GM15510 (cell line): ENCODE data around the gene ITGA2B.

ENCODE experiments used
- POLR2A ChIP-seq: IDR thresholded peaks from 3 replicates; pipeline ENCODE4 v1.6.1; 2011; ENCODE audit warnings: borderline replicate concordance; ENCODE audit not compliant: insufficient read length; ENCODE audit errors: extremely low read depth

ITGA2B gene

GRCh38 chr17:44382917-44383316 is 6.5 kb downstream of the ITGA2B start:
- TF ChIP-seq POLR2A: no peak

DNA sequence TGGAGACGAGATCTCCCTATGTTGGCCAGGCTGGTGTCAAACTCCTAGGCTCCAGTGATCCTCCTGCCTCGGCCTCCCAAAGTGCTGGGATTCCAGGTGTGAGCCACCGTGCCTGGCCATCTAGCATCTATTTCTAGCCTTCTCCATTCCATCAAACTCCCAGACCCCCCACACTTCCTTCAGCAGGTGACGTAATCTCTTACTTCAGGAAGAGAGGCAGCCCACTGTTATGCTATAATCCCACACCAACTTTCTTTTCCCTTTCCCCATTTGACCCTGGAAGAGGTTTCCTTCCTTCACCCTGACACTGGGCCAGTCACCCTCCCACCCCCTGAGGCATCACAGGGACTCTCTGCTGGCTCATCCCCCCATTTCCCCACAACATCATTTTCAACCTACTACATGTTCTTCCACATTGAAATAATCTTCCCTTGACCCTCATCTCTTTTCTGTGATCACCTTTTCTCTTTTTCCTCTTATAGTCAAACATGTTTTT is 7.6 kb downstream of the ITGA2B start:
- no peak for TF ChIP-seq POLR2A

GRCh38 chr17:44380767-44381166 is 8.7 kb downstream of the ITGA2B start:
- TF ChIP-seq POLR2A: no peak

DNA sequence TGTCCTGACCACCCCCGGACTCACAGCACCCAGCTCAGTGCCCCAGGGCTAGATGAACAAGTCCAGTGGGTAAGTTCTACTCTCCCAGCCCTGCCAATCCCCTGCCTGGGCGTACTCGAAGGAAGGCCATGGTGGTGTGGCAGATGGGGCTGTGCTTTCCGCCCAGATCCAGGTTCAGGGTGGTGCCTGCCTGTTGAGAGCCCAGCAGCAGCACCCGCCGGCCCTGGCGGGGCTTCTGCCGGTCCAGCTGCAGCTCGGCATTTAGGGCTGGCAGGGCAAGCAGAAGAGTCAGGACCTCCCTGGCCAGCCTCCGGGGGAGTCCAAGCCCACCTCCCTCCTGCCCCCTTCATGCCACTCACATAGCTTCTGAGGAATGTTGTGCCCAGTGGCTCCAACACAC is 9.6 kb downstream of the ITGA2B start:
- TF ChIP-seq POLR2A: no peak

- TF ChIP-seq POLR2A: no peak
Observed at GRCh38 chr17:44378171-44378705, 11.2 kb downstream of the ITGA2B start.

DNA sequence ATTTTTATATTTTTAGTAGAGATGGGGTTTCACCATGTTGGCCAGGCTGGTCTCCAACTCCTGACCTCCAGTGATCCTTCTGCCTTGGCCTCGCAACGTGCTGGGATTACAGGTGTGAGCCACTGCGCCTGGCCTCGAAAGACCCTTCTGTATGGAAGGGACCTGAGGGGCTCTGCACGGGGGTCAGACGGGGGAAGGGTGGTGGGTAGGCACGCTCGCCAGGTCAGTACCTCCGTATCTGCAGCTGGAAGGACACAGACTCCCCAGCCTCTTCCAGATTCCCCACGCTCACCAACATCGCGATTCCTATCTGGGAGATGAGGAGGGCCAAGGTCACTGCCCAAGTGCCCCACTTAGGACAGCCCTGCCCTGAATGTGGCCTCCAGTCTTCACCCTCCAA is 12.7 kb downstream of the ITGA2B start:
- TF ChIP-seq POLR2A: no peak

- TF ChIP-seq POLR2A: no peak
Observed at GRCh38 chr17:44376124-44376523, 13.3 kb downstream of the ITGA2B start.

- TF ChIP-seq POLR2A: no peak
Observed at GRCh38 chr17:44375196-44376017, 14.0 kb downstream of the ITGA2B start.

DNA sequence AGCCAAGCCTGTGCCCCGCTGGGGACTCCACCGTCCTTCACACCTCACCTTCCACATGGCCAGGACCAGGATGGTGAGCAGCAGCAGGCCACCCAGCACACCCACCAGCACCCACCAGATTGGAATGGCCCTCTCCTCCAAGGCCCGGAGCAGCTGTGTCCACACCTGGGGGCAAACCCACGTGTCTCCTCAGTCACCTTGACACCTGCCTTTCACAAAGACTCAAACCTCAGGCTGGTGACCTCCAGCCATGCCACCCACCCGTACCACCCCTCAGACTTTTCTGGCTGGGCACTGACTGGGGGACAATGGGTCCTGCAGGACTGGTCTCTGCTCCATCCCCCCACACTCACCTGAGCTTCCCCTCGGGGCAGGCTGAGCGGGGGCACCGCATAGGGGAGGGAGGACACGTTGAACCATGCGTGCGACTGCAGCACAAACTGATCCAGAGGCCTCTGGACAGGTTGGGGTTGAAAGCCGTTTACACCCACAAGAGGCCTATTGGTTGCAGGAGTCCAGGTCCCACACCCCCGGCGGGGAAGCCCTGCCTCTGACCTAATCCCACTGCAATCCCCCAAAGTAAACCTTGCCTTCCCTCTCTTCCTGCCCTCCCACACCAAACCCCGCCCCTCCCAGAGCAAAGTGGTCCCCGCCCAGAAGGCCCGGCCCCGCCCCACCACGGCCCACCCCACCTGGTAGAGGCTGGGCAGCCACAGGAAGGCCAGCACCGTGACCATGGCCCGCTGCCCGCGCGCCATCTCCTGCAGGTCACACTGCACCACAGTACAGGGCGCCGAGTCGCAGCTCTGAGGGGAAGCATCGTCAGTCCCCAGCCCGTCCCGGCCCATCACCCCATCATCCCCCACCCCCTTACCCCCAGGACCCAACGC is 14.9 kb downstream of the ITGA2B start:
- no peak for TF ChIP-seq POLR2A

GRCh38 chr17:44372036-44372435 is 17.4 kb downstream of the ITGA2B start:
- TF ChIP-seq POLR2A: no peak

DNA sequence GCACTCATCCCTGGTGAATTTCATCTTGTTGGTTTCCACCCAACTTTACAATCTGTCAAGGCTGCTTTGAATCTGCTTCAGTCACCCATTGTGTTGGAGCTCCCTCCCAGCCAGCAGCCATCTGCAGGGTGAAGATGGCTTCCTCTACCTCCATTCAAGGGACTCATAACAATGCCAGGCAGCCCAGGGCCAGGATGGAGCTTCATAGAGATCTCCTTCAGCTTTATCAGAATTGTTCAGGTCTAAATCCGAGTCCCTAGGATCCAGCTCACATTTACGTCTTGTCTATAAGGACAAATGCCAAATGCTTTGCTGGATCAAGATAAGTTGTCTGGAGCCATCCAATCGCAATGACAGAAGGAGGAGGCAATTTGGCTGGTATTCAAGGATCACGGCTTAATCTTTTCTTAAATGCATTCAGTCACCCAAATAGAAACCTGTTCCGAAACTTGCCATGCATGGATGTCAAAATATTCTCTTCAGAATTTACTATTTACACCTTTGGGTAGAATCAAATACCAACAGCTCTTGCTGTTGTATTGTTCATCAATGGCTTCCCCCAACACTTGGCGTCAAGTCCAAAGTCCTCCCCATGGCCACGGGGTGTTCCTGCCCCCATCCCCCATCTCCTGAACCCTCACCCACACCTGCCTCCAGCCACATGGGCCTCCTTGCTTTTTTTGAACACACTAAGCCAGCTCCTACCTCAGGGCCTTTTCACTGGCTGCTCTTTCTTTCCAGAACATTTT is 22.0 kb downstream of the ITGA2B start:
- TF ChIP-seq POLR2A: no peak

- TF ChIP-seq POLR2A: no peak
Observed at GRCh38 chr17:44363613-44364159, 25.8 kb downstream of the ITGA2B start, which contains the start of gene FAM171A2. Gene FAM171A2, minus strand, starts transcription at chr17:44363853. Its CDS starts 139 bp downstream, at chr17:44363714.

GRCh38 chr17:44362949-44363612 is 26.4 kb downstream of the ITGA2B start:
- TF ChIP-seq POLR2A: no peak
